Stomach (tissue), 4 donors: ENCODE measurements around the gene AKR1C8.

Experiments
- CTCF ChIP-seq, 7 experiments: fragments of 450-650 bp in 4 of 7; fragments of 200-600 bp in 3 of 7; sonication (generic) in 3 of 7; IDR thresholded peaks; one replicate each; pipeline ENCODE4 v1.5.1; 2016 to 2019; ENCODE audit warnings: antibody characterized with exemption in 7 of 7, control low read depth in 2 of 7, mild to moderate bottlenecking in 1 of 7
- EP300 ChIP-seq: sonication (generic); formaldehyde crosslinking; IDR thresholded peaks from one replicate; pipeline ENCODE4 v1.6.1; 2017; ENCODE audit warnings: antibody characterized with exemption
- POLR2A ChIP-seq, 4 donors: fragments of 450-650 bp; IDR thresholded peaks; one replicate each; pipeline ENCODE4 v1.6.1; 2016; ENCODE audit warnings: antibody characterized with exemption in 4 of 4, control low read depth in 2 of 4, mild to moderate bottlenecking in 1 of 4, moderate library complexity in 1 of 4
- POLR2AphosphoS5 ChIP-seq, 3 donors: sonication (generic); formaldehyde crosslinking; IDR thresholded peaks; one replicate each; pipeline ENCODE4 v1.6.1; 2016; ENCODE audit warnings: antibody characterized with exemption in 3 of 3

- TF ChIP-seq CTCF (IDR thresholded peaks at IDR 0.05) (no peak), POLR2AphosphoS5 (IDR thresholded peaks at IDR 0.05) (no peak), POLR2A (IDR thresholded peaks at IDR 0.05) (no peak), EP300 (no peak)
Observed at GRCh38 chr10:5206799-5207198, 21.8 kb upstream of the AKR1C8 start.
